ENCODE measurements around the gene SIPA1L3. TPM values are rescaled to one million over a fixed set of nuclear protein-coding genes. Genes with fewer than 3 reads are reported as not detected.

SIPA1L3 gene
- polyA plus RNA-seq, 1 donor from 2014 or later = 2.8 TPM

- Histone ChIP-seq H3K36me3 (ENCODE audit: insufficient read depth, low read length) (peaks cover 6% of the 10 kb centered on the region), H3K9me2 (ENCODE audit: insufficient read depth, low read length) (no peaks in the 10 kb centered on the region), H3K27ac (ENCODE audit: low read length) (no peak overlapping the region), H4K20me1 (ENCODE audit: insufficient read depth) (no peaks in the 10 kb centered on the region), H3K4me2 (ENCODE audit: low read length) (no peak overlapping the region), H3K9ac (ENCODE audit: low read length) (no peak overlapping the region), H2AFZ (ENCODE audit: low read depth, low read length) (no peak overlapping the region), H3K79me2 (replicated peaks; ENCODE audit: insufficient read depth, low read length) (no peaks in the 10 kb centered on the region), H3K4me3 (ENCODE audit: low read length) (no peak overlapping the region), H3F3A (ENCODE audit: insufficient read depth, low read length, poor library complexity, severe bottlenecking) (no peaks in the 10 kb centered on the region), H3K27me3 (ENCODE audit: insufficient read depth, low read depth, low read length) (no peaks in the 10 kb centered on the region), H3K9me3 (ENCODE audit: low read length) (peaks cover 4% of the 10 kb centered on the region)
- TF ChIP-seq TAF1 (IDR thresholded peaks at IDR 0.05; ENCODE audit: low read depth) = no peak
- no peak for TF ChIP-seq CTCF (IDR thresholded peaks at IDR 0.05; ENCODE audit: poor library complexity, severe bottlenecking)
- no peak for TF ChIP-seq EP300 (conservative IDR thresholded peaks at IDR 0.05; ENCODE audit: poor library complexity, severe bottlenecking)
- no peak for TF ChIP-seq EZH2 (IDR thresholded peaks at IDR 0.05; ENCODE audit: borderline replicate concordance, insufficient read depth, low read length, poor library complexity, severe bottlenecking)
- no peak for TF ChIP-seq REST (IDR thresholded peaks at IDR 0.05; ENCODE audit: borderline replicate concordance)
- no peak for TF ChIP-seq MXI1 (conservative IDR thresholded peaks at IDR 0.05; ENCODE audit: poor library complexity, severe bottlenecking)
- no peak for TF ChIP-seq SMC3 (conservative IDR thresholded peaks at IDR 0.05; ENCODE audit: poor library complexity)
- TF ChIP-seq RAD21 (conservative IDR thresholded peaks at IDR 0.05) = no peak
- no peak for TF ChIP-seq POLR2AphosphoS5 (IDR thresholded peaks at IDR 0.05)
Measured at GRCh38 chr19:38100589-38100988, 193.6 kb downstream of the SIPA1L3 start.

GRCh38 chr19:38101723-38102122 lies 194.7 kb downstream of the SIPA1L3 start:
- Histone ChIP-seq H3K27ac (ENCODE audit: low read length) (no peak overlapping the region), H3K9ac (ENCODE audit: low read length) (no peak overlapping the region), H4K20me1 (ENCODE audit: insufficient read depth) (no peaks in the 10 kb centered on the region), H2AFZ (ENCODE audit: low read depth, low read length) (no peak overlapping the region), H3K4me3 (ENCODE audit: low read length) (no peak overlapping the region), H3K9me3 (ENCODE audit: low read length) (peaks cover 4% of the 10 kb centered on the region), H3K36me3 (ENCODE audit: insufficient read depth, low read length) (peaks cover 6% of the 10 kb centered on the region), H3K9me2 (ENCODE audit: insufficient read depth, low read length) (no peaks in the 10 kb centered on the region), H3K27me3 (ENCODE audit: insufficient read depth, low read depth, low read length) (no peaks in the 10 kb centered on the region), H3K79me2 (replicated peaks; ENCODE audit: insufficient read depth, low read length) (no peaks in the 10 kb centered on the region), H3K4me2 (ENCODE audit: low read length) (no peak overlapping the region), H3F3A (ENCODE audit: insufficient read depth, low read length, poor library complexity, severe bottlenecking) (no peaks in the 10 kb centered on the region)
- TF ChIP-seq CTCF (IDR thresholded peaks at IDR 0.05; ENCODE audit: poor library complexity, severe bottlenecking) = no peak
- TF ChIP-seq TAF1 (IDR thresholded peaks at IDR 0.05; ENCODE audit: low read depth) = no peak
- no peak for TF ChIP-seq REST (IDR thresholded peaks at IDR 0.05; ENCODE audit: borderline replicate concordance)
- TF ChIP-seq MXI1 (conservative IDR thresholded peaks at IDR 0.05; ENCODE audit: poor library complexity, severe bottlenecking) = no peak
- TF ChIP-seq POLR2AphosphoS5 (IDR thresholded peaks at IDR 0.05) = no peak
- TF ChIP-seq RAD21 (conservative IDR thresholded peaks at IDR 0.05) = no peak
- no peak for TF ChIP-seq EP300 (conservative IDR thresholded peaks at IDR 0.05; ENCODE audit: poor library complexity, severe bottlenecking)
- TF ChIP-seq SMC3 (conservative IDR thresholded peaks at IDR 0.05; ENCODE audit: poor library complexity) = no peak
- no peak for TF ChIP-seq EZH2 (IDR thresholded peaks at IDR 0.05; ENCODE audit: borderline replicate concordance, insufficient read depth, low read length, poor library complexity, severe bottlenecking)

Data from neural cell (in vitro differentiated cells).